Stomach (tissue), 4 donors: ENCODE results near the gene LIPE.

ENCODE experiments used
- CTCF ChIP-seq, 7 experiments: fragments of 450-650 bp in 4 of 7; fragments of 200-600 bp in 3 of 7; sonication (generic) in 3 of 7; IDR thresholded peaks; one replicate each; pipeline ENCODE4 v1.5.1; 2016 to 2019; ENCODE audit warnings: antibody characterized with exemption in 7 of 7, control low read depth in 2 of 7, mild to moderate bottlenecking in 1 of 7
- EP300 ChIP-seq: sonication (generic); formaldehyde crosslinking; IDR thresholded peaks from one replicate; pipeline ENCODE4 v1.6.1; 2017; ENCODE audit warnings: antibody characterized with exemption
- POLR2A ChIP-seq, 4 donors: fragments of 450-650 bp; IDR thresholded peaks; one replicate each; pipeline ENCODE4 v1.6.1; 2016; ENCODE audit warnings: antibody characterized with exemption in 4 of 4, control low read depth in 2 of 4, mild to moderate bottlenecking in 1 of 4, moderate library complexity in 1 of 4
- POLR2AphosphoS5 ChIP-seq, 3 donors: sonication (generic); formaldehyde crosslinking; IDR thresholded peaks; one replicate each; pipeline ENCODE4 v1.6.1; 2016; ENCODE audit warnings: antibody characterized with exemption in 3 of 3

GRCh38 chr19:42409477-42409876, 17.7 kb downstream of the LIPE start:
- no peak for TF ChIP-seq POLR2A (IDR thresholded peaks at IDR 0.05)
- no peak for TF ChIP-seq CTCF (IDR thresholded peaks at IDR 0.05)
- TF ChIP-seq EP300 = no peak
- no peak for TF ChIP-seq POLR2AphosphoS5 (IDR thresholded peaks at IDR 0.05)
